Neural cell (in vitro differentiated cells): ENCODE results near the gene SHISAL1. TPM values are rescaled to one million over a fixed set of nuclear protein-coding genes. Genes with fewer than 3 reads are reported as not detected.

ENCODE experiments used
- H2AFZ ChIP-seq: fragments of 200-600, 300-800 bp; sonication (generic), shearing (Covaris generic); 2 replicates; pipeline ENCODE4 v1.6.0; 2014; ENCODE audit warnings: low read depth, mild to moderate bottlenecking, antibody characterized with exemption, low read length, moderate library complexity
- H3F3A ChIP-seq: fragments of 200-600 bp; shearing (Covaris generic); 2 replicates; pipeline ENCODE4 v1.6.1; 2016; ENCODE audit warnings: mild to moderate bottlenecking, moderate library complexity, mixed read lengths, antibody characterized with exemption, low read length; ENCODE audit not compliant: insufficient read depth, poor library complexity, severe bottlenecking
- H3K27ac ChIP-seq: fragments of 200-600, 300-800 bp; sonication (generic), shearing (Covaris generic); 2 replicates; pipeline ENCODE4 v1.5.1; 2014; ENCODE audit warnings: mild to moderate bottlenecking, low read length, moderate library complexity
- H3K27me3 ChIP-seq: fragments of 300-800, 200-600 bp; sonication (generic), shearing (Covaris generic); 2 replicates; pipeline ENCODE4 v1.6.0; 2014; ENCODE audit warnings: mild to moderate bottlenecking, low read depth, low read length, moderate library complexity; ENCODE audit not compliant: insufficient read depth
- H3K36me3 ChIP-seq: fragments of 300-800, 200-600 bp; sonication (generic), shearing (Covaris generic); 2 replicates; pipeline ENCODE4 v1.5.1; 2014; ENCODE audit warnings: mild to moderate bottlenecking, antibody characterized with exemption, low read length, moderate library complexity; ENCODE audit not compliant: insufficient read depth
- H3K4me2 ChIP-seq: fragments of 300-800, 200-600 bp; sonication (generic), shearing (Covaris generic); 2 replicates; pipeline ENCODE4 v1.6.0; 2014; ENCODE audit warnings: mild to moderate bottlenecking, low read length
- H3K4me3 ChIP-seq: fragments of 300-800, 200-600 bp; sonication (generic), shearing (Covaris generic); 2 replicates; pipeline ENCODE4 v1.5.1; 2014; ENCODE audit warnings: mild to moderate bottlenecking, low read length, moderate library complexity
- H3K79me2 ChIP-seq: fragments of 200-600 bp; shearing (Covaris generic); replicated peaks from 2 replicates; pipeline ENCODE4 v1.6.0; 2014; ENCODE audit warnings: mild to moderate bottlenecking, low read length, moderate library complexity; ENCODE audit not compliant: insufficient read depth
- H3K9ac ChIP-seq: fragments of 300-800, 200-600 bp; sonication (generic), shearing (Covaris generic); 2 replicates; pipeline ENCODE4 v1.6.1; 2016; ENCODE audit warnings: mild to moderate bottlenecking, low read length, mixed read lengths
- H3K9me2 ChIP-seq: fragments of 200-600 bp; shearing (Covaris generic); 2 replicates; pipeline ENCODE4 v1.6.1; 2016; ENCODE audit warnings: mild to moderate bottlenecking, low read length, mixed read lengths; ENCODE audit not compliant: insufficient read depth
- H3K9me3 ChIP-seq: fragments of 200-600, 300-800 bp; sonication (generic), shearing (Covaris generic); 2 replicates; pipeline ENCODE4 v1.6.1; 2016; ENCODE audit warnings: mild to moderate bottlenecking, mixed run types, low read length, moderate library complexity, mixed read lengths
- H4K20me1 ChIP-seq: fragments of 200-600 bp; shearing (Covaris generic); 2 replicates; pipeline ENCODE4 v1.6.1; 2016; ENCODE audit warnings: mild to moderate bottlenecking, mixed run types; ENCODE audit not compliant: insufficient read depth
- EP300 ChIP-seq: fragments of 450-650 bp; conservative IDR thresholded peaks from 2 replicates; pipeline ENCODE4 v1.6.1; 2014; ENCODE audit warnings: antibody characterized with exemption, mild to moderate bottlenecking, moderate library complexity; ENCODE audit not compliant: poor library complexity, severe bottlenecking
- EZH2 ChIP-seq: fragments of 200-600, 300-800 bp; shearing (Covaris generic), sonication (generic); IDR thresholded peaks from 2 replicates; pipeline ENCODE4 v1.6.1; 2014; ENCODE audit warnings: antibody characterized with exemption, low read length, borderline replicate concordance, mild to moderate bottlenecking; ENCODE audit not compliant: insufficient read depth, poor library complexity, severe bottlenecking
- MXI1 ChIP-seq: fragments of 450-650 bp; conservative IDR thresholded peaks from 2 replicates; pipeline ENCODE4 v1.6.1; 2014; ENCODE audit warnings: antibody characterized with exemption, mild to moderate bottlenecking; ENCODE audit not compliant: poor library complexity, severe bottlenecking
- POLR2AphosphoS5 ChIP-seq: IDR thresholded peaks from 2 replicates; pipeline ENCODE4 v1.6.1; 2012
- RAD21 ChIP-seq: fragments of 450-650 bp; conservative IDR thresholded peaks from 2 replicates; pipeline ENCODE4 v1.6.1; 2014; ENCODE audit warnings: antibody characterized with exemption, mild to moderate bottlenecking, moderate library complexity
- SMC3 ChIP-seq: fragments of 450-650 bp; conservative IDR thresholded peaks from 2 replicates; pipeline ENCODE4 v1.6.1; 2014; ENCODE audit warnings: antibody characterized with exemption, mild to moderate bottlenecking, moderate library complexity; ENCODE audit not compliant: poor library complexity
- TAF1 ChIP-seq: IDR thresholded peaks from 2 replicates; pipeline ENCODE4 v1.6.1; 2012; ENCODE audit warnings: low read depth
- polyA plus RNA-seq: library from polyadenylated mRNA; depleted of rRNA; stranded (reverse); fragments of >200 nt; gene quantifications from 2 replicates; pipeline ENCODE4 v1.2.3, GENCODE V29; 2014
- TF ChIP-seq, protein P1 (sequence below): fragments of 450-650 bp; IDR thresholded peaks from 2 replicates; pipeline ENCODE4 v1.5.1; 2014; ENCODE audit warnings: antibody characterized with exemption, mild to moderate bottlenecking, moderate library complexity; ENCODE audit not compliant: poor library complexity, severe bottlenecking
- TF ChIP-seq, protein P2 (sequence below): IDR thresholded peaks from 2 replicates; pipeline ENCODE4 v1.6.1; 2012; ENCODE audit warnings: borderline replicate concordance

Gene SHISAL1
- polyA plus RNA-seq, 1 donor from 2014 or later = 15.4 TPM

- no peaks in the 10 kb centered on the region for H3K36me3 ChIP-seq
Measured at GRCh38 chr22:44214187-44214586, 98.6 kb downstream of the SHISAL1 start.

DNA sequence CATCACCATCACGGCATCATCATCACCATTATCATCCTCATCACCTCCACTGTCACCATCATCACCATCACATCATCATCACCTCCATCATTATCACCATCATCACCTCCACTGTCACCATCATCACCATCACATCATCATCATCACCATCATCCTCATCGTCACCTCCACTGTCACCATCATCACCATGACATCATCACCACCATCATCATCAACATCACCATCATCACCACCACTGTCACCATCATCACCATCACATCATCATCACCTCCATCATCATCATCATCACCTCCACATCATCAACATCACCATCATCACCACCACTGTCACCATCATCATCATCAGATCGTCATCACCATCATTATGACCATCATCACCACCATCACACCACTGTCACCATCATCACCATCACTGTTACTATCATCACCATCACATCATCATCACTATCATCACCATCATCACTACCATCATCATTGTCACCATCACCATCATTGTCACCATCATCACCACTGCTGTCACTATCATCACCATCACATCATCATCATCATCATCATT lies 99.2 kb downstream of the SHISAL1 start:
- Histone ChIP-seq H2AFZ (no peak overlapping the region), H3K9me3 (peaks cover 10% of the 10 kb centered on the region), H3K36me3 (no peaks in the 10 kb centered on the region), H3F3A (no peaks in the 10 kb centered on the region), H3K79me2 (no peaks in the 10 kb centered on the region), H3K27ac (no peak overlapping the region), H3K9ac (no peak overlapping the region), H3K9me2 (no peaks in the 10 kb centered on the region), H3K4me2 (no peak overlapping the region), H3K27me3 (no peaks in the 10 kb centered on the region), H4K20me1 (no peaks in the 10 kb centered on the region), H3K4me3 (no peak overlapping the region)
- TF ChIP-seq SMC3 = no peak
- TF ChIP-seq EP300 = no peak
- TF ChIP-seq, protein P1, sequence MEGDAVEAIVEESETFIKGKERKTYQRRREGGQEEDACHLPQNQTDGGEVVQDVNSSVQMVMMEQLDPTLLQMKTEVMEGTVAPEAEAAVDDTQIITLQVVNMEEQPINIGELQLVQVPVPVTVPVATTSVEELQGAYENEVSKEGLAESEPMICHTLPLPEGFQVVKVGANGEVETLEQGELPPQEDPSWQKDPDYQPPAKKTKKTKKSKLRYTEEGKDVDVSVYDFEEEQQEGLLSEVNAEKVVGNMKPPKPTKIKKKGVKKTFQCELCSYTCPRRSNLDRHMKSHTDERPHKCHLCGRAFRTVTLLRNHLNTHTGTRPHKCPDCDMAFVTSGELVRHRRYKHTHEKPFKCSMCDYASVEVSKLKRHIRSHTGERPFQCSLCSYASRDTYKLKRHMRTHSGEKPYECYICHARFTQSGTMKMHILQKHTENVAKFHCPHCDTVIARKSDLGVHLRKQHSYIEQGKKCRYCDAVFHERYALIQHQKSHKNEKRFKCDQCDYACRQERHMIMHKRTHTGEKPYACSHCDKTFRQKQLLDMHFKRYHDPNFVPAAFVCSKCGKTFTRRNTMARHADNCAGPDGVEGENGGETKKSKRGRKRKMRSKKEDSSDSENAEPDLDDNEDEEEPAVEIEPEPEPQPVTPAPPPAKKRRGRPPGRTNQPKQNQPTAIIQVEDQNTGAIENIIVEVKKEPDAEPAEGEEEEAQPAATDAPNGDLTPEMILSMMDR = no peak
- no peak for TF ChIP-seq EZH2
- no peak for TF ChIP-seq TAF1
- TF ChIP-seq, protein P2, sequence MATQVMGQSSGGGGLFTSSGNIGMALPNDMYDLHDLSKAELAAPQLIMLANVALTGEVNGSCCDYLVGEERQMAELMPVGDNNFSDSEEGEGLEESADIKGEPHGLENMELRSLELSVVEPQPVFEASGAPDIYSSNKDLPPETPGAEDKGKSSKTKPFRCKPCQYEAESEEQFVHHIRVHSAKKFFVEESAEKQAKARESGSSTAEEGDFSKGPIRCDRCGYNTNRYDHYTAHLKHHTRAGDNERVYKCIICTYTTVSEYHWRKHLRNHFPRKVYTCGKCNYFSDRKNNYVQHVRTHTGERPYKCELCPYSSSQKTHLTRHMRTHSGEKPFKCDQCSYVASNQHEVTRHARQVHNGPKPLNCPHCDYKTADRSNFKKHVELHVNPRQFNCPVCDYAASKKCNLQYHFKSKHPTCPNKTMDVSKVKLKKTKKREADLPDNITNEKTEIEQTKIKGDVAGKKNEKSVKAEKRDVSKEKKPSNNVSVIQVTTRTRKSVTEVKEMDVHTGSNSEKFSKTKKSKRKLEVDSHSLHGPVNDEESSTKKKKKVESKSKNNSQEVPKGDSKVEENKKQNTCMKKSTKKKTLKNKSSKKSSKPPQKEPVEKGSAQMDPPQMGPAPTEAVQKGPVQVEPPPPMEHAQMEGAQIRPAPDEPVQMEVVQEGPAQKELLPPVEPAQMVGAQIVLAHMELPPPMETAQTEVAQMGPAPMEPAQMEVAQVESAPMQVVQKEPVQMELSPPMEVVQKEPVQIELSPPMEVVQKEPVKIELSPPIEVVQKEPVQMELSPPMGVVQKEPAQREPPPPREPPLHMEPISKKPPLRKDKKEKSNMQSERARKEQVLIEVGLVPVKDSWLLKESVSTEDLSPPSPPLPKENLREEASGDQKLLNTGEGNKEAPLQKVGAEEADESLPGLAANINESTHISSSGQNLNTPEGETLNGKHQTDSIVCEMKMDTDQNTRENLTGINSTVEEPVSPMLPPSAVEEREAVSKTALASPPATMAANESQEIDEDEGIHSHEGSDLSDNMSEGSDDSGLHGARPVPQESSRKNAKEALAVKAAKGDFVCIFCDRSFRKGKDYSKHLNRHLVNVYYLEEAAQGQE = no peak
- TF ChIP-seq MXI1 = no peak
- TF ChIP-seq POLR2AphosphoS5 = no peak
- TF ChIP-seq RAD21 = no peak

More at GRCh38 chr22:44214187-44214586, 98.6 kb downstream of the SHISAL1 start:
- H3K4me3 ChIP-seq = no peak overlapping the region
- no peaks in the 10 kb centered on the region for H4K20me1 ChIP-seq
- no peak overlapping the region for H3K4me2 ChIP-seq
- H3K79me2 ChIP-seq = no peaks in the 10 kb centered on the region
- no peak overlapping the region for H3K9ac ChIP-seq
- H3K9me3 ChIP-seq = peaks cover 10% of the 10 kb centered on the region
- H3K9me2 ChIP-seq = no peaks in the 10 kb centered on the region
- TF ChIP-seq, protein P1 = no peak
- no peak for TF ChIP-seq EZH2
- TF ChIP-seq, protein P2 = no peak
- no peak for TF ChIP-seq SMC3
- TF ChIP-seq MXI1 = no peak
- TF ChIP-seq EP300 = no peak
- TF ChIP-seq RAD21 = no peak
- no peak for TF ChIP-seq POLR2AphosphoS5
- no peak for TF ChIP-seq TAF1
- H3K27ac ChIP-seq = no peak overlapping the region
- no peaks in the 10 kb centered on the region for H3F3A ChIP-seq
- H2AFZ ChIP-seq = no peak overlapping the region
- H3K27me3 ChIP-seq = no peaks in the 10 kb centered on the region
